Osteoblast (primary cell): ENCODE data around the gene FAM53A. TPM values are rescaled to one million over a fixed set of nuclear protein-coding genes. Genes with fewer than 3 reads are reported as not detected.

ENCODE experiments used
- DNase-seq: peaks from one replicate; pipeline ENCODE4 v3.0.0; 2011; ENCODE audit warnings: low spot score, mixed read lengths; ENCODE audit not compliant: insufficient read length; ENCODE audit errors: missing footprints
- H2AFZ ChIP-seq: 2 replicates; pipeline ENCODE4 v1.6.0; 2011; ENCODE audit warnings: mild to moderate bottlenecking, low read length
- H3K27ac ChIP-seq: 2 replicates; pipeline ENCODE4 v1.5.1; 2011; ENCODE audit warnings: mild to moderate bottlenecking, low read depth, low read length, moderate library complexity
- H3K27me3 ChIP-seq: 2 replicates; pipeline ENCODE4 v1.6.0; 2012; ENCODE audit warnings: mild to moderate bottlenecking, control low read depth, inconsistent platforms, low read length, moderate library complexity; ENCODE audit not compliant: insufficient read depth
- H3K36me3 ChIP-seq: 2 replicates; pipeline ENCODE4 v1.5.1; 2011; ENCODE audit warnings: mild to moderate bottlenecking, low read length, control low read depth, moderate library complexity; ENCODE audit not compliant: insufficient read depth
- H3K4me1 ChIP-seq: 2 replicates; pipeline ENCODE4 v1.5.1; 2011; ENCODE audit warnings: mild to moderate bottlenecking, low read length, control low read depth, moderate library complexity; ENCODE audit not compliant: insufficient read depth
- H3K4me2 ChIP-seq: 2 replicates; pipeline ENCODE4 v1.6.0; 2011; ENCODE audit warnings: mild to moderate bottlenecking, low read length; ENCODE audit not compliant: insufficient read depth
- H3K4me3 ChIP-seq: fragments of 200-600 bp; sonication (generic); 3 replicates; pipeline ENCODE4 v1.5.1; 2012; ENCODE audit warnings: mild to moderate bottlenecking, low read length, inconsistent platforms; ENCODE audit not compliant: insufficient read depth
- H3K79me2 ChIP-seq: 2 replicates; pipeline ENCODE4 v1.6.0; 2012; ENCODE audit warnings: mild to moderate bottlenecking, low read length, control low read depth, inconsistent platforms; ENCODE audit not compliant: insufficient read depth
- H3K9me3 ChIP-seq: 2 replicates; pipeline ENCODE4 v1.5.1; 2011; ENCODE audit warnings: low read depth, low read length, control low read depth
- H4K20me1 ChIP-seq: 2 replicates; pipeline ENCODE4 v1.6.0; 2012; ENCODE audit warnings: mild to moderate bottlenecking, low read length, control low read depth; ENCODE audit not compliant: insufficient read depth
- CTCF ChIP-seq: IDR thresholded peaks from 2 replicates; pipeline ENCODE4 v1.5.1; 2011; ENCODE audit warnings: mild to moderate bottlenecking, low read depth, low read length, moderate library complexity; ENCODE audit errors: extremely low read depth
- total RNA-seq: library from RNA; depleted of rRNA; stranded (reverse); fragments of >200 nt; gene quantifications from 2 replicates; pipeline ENCODE4 v1.2.3, GENCODE V29; 2012

Gene FAM53A
- total RNA-seq, 1 donor: 4.3 TPM

GRCh38 chr4:1667273-1667672 lies 16.8 kb downstream of the FAM53A start:
- no peak for DNase-seq

DNA sequence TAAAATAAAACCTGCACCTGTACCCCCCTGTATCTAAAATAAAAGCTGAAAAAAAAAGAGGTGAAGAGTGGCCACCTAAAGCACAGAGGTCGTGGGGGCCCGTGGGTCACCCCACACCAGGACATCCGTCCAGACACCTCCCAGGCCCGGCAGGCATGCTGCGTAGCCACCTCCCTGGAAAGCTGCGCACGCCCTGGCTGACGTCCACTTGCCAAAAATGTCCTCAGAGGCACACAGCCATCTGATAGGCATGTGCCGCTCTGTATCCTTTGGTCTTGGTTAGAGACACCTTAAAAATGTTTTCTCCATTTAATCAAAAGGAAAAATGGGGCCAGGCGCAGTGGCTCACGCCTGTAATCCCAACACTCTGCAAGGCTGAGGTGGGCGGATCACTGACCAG lies 17.7 kb downstream of the FAM53A start:
- H2AFZ ChIP-seq: no peak overlapping the region
- no peaks in the 10 kb centered on the region for H3K79me2 ChIP-seq
- no peaks in the 10 kb centered on the region for H4K20me1 ChIP-seq
- H3K27ac ChIP-seq: no peak overlapping the region
- H3K9me3 ChIP-seq: no peaks in the 10 kb centered on the region
- no peaks in the 10 kb centered on the region for H3K4me1 ChIP-seq
- no peak for TF ChIP-seq CTCF
- H3K27me3 ChIP-seq: no peaks in the 10 kb centered on the region
- peak; percentile 57 for DNase-seq
- H3K4me3 ChIP-seq: no peak overlapping the region
- no peak overlapping the region for H3K4me2 ChIP-seq
- no peaks in the 10 kb centered on the region for H3K36me3 ChIP-seq

More at GRCh38 chr4:1667273-1667672, 16.8 kb downstream of the FAM53A start:
- no peaks in the 10 kb centered on the region for H3K27me3 ChIP-seq
- H3K4me2 ChIP-seq: no peak overlapping the region
- H3K4me1 ChIP-seq: no peaks in the 10 kb centered on the region
- H2AFZ ChIP-seq: no peak overlapping the region
- no peak overlapping the region for H3K27ac ChIP-seq
- H3K79me2 ChIP-seq: no peaks in the 10 kb centered on the region
- no peak overlapping the region for H3K4me3 ChIP-seq
- H4K20me1 ChIP-seq: no peaks in the 10 kb centered on the region
- H3K9me3 ChIP-seq: no peaks in the 10 kb centered on the region
- TF ChIP-seq CTCF: no peak
- H3K36me3 ChIP-seq: no peaks in the 10 kb centered on the region

GRCh38 chr4:1664141-1664540 lies 20.0 kb downstream of the FAM53A start:
- H3K4me2 ChIP-seq: no peak overlapping the region
- no peaks in the 10 kb centered on the region for H4K20me1 ChIP-seq
- TF ChIP-seq CTCF: no peak
- no peaks in the 10 kb centered on the region for H3K27me3 ChIP-seq
- H3K9me3 ChIP-seq: no peaks in the 10 kb centered on the region
- no peaks in the 10 kb centered on the region for H3K79me2 ChIP-seq
- no peak overlapping the region for H3K27ac ChIP-seq
- no peaks in the 10 kb centered on the region for H3K4me1 ChIP-seq
- DNase-seq: peak; percentile 63
- no peaks in the 10 kb centered on the region for H3K36me3 ChIP-seq
- H3K4me3 ChIP-seq: no peak overlapping the region
- H2AFZ ChIP-seq: no peak overlapping the region

- Histone ChIP-seq H2AFZ (no peak overlapping the region), H3K9me3 (no peaks in the 10 kb centered on the region), H3K4me3 (no peak overlapping the region), H3K4me1 (no peaks in the 10 kb centered on the region), H3K27me3 (no peaks in the 10 kb centered on the region), H3K27ac (no peak overlapping the region), H3K79me2 (no peaks in the 10 kb centered on the region), H3K4me2 (no peak overlapping the region), H4K20me1 (no peaks in the 10 kb centered on the region), H3K36me3 (no peaks in the 10 kb centered on the region)
- DNase-seq: no peak
- no peak for TF ChIP-seq CTCF
Measured at GRCh38 chr4:1663549-1663948, 20.6 kb downstream of the FAM53A start.
